ENCODE measurements around the gene GUCA1A. TPM values are rescaled to one million over a fixed set of nuclear protein-coding genes. Genes with fewer than 3 reads are reported as not detected.
A peak's percentile ranks its signal among the peaks of the same experiment; 100 is the strongest.

Gene GUCA1A
- total RNA-seq, 1 experiment from 2014 or later: 17.2 TPM

- no peak overlapping the region for H2BK12ac ChIP-seq (ENCODE audit: insufficient read length, low read depth, low read length)
- Mint-ChIP-seq H3K4me3 (no peak overlapping the region), H3K27me3 (ENCODE audit: low read depth) (no peaks in the 10 kb centered on the region), H3K27ac (peak overlapping the region in 1 of 3 experiments; percentile 44; a peak in 1 of 7 replicates), H3K4me1 (0 out of 4 replicates have a peak, but pooled peaks cover 0 to 3% of the 10 kb centered on the region in 2 experiments), H3K36me3 (ENCODE audit: insufficient read depth in 1 of 3, low read depth in 3 of 3) (peaks cover 40 to 77% (median 68%) of the 10 kb centered on the region in 3 experiments), H3K9me3 (no peaks in the 10 kb centered on the region)
- H4K20me1 ChIP-seq (ENCODE audit: control insufficient read depth, insufficient read depth, insufficient read length): no peaks in the 10 kb centered on the region
- H4K91ac ChIP-seq (ENCODE audit: insufficient read length, low read depth, low read length): no peak overlapping the region
- no peaks in the 10 kb centered on the region for H3K79me1 ChIP-seq (ENCODE audit: insufficient read depth, low read depth, low read length, poor library complexity, severe bottlenecking)
- H2AK5ac ChIP-seq (ENCODE audit: insufficient read length, low read length): no peak overlapping the region
- no peak overlapping the region for H3K9ac ChIP-seq (ENCODE audit: extremely low read depth, insufficient read length, low read length)
- H3T11ph ChIP-seq (ENCODE audit: low read length): no peak overlapping the region
- no peak overlapping the region for H2BK20ac ChIP-seq (ENCODE audit: low read depth, low read length, poor library complexity, severe bottlenecking)
- no peak overlapping the region for H3K14ac ChIP-seq (ENCODE audit: insufficient read depth, low read length)
- no peak overlapping the region for H3K56ac ChIP-seq (ENCODE audit: insufficient read length, low read depth, low read length)
- H3K4me1 ChIP-seq (ENCODE audit: insufficient read depth, low read length): no peaks in the 10 kb centered on the region
- no peak overlapping the region for H4K8ac ChIP-seq (replicated peaks; ENCODE audit: insufficient read length, low read depth, low read length)
- H3K27me3 ChIP-seq (ENCODE audit: insufficient read depth, low read length): no peaks in the 10 kb centered on the region
- H2BK15ac ChIP-seq (ENCODE audit: low read depth, low read length): no peak overlapping the region
- no peaks in the 10 kb centered on the region for H3K9me3 ChIP-seq (ENCODE audit: control insufficient read depth, low read depth, low read length)
- no peak overlapping the region for H3K23ac ChIP-seq (ENCODE audit: insufficient read length, low read depth, low read length)
- no peak overlapping the region for H2AFZ ChIP-seq (ENCODE audit: low read length)
- H3K4me2 ChIP-seq (ENCODE audit: insufficient read depth, insufficient read length, low read length): no peak overlapping the region
- no peak overlapping the region for H2BK5ac ChIP-seq (ENCODE audit: insufficient read length, low read length)
- no peak overlapping the region for H3K27ac ChIP-seq (ENCODE audit: insufficient read length, low read depth, low read length)
- H3K18ac ChIP-seq (ENCODE audit: insufficient read length, low read depth, low read length): no peak overlapping the region
- TF ChIP-seq CTCF (conservative IDR thresholded peaks at IDR 0.05): no peak
- H4K5ac ChIP-seq (ENCODE audit: insufficient read length, low read depth, low read length): no peak overlapping the region
- no CpG with 5 or more reads among the region's 3 CpGs for WGBS (ENCODE audit: extremely low coverage, insufficient read length, low lambda C conversion rate)
- H3K23me2 ChIP-seq (ENCODE audit: insufficient read length, low read depth, low read length, poor library complexity, severe bottlenecking): no peaks in the 10 kb centered on the region
- DNase-seq: no peak
- H2BK120ac ChIP-seq (ENCODE audit: low read depth, low read length, poor library complexity, severe bottlenecking): no peak overlapping the region
- H3K4ac ChIP-seq (ENCODE audit: low read depth, low read length): no peak overlapping the region
- H3K79me2 ChIP-seq (ENCODE audit: insufficient read depth, low read length): 0 out of 2 replicates have a peak, but pooled peaks cover 3% of the 10 kb centered on the region
Observed at GRCh38 chr6:42125663-42126062, 47.5 kb upstream of the GUCA1A start.
